ENCODE results near the gene RAB14.
A peak's percentile ranks its signal among the peaks of the same experiment; 100 is the strongest.

Gene RAB14

GRCh38 chr9:121201738-121202533 lies at the start of gene RAB14:
Gene RAB14, minus strand, starts transcription at chr9:121201869. Its CDS starts 8,457 bp downstream, at chr9:121193412.
- peak within 1 kb of the TSS; percentile 75 for H3K27ac ChIP-seq (ENCODE audit: low read depth, low read length)
- peak within 1 kb of the TSS; percentile 93 for H3K4me2 ChIP-seq (ENCODE audit: low read length)
- peaks cover 66% of the 10 kb centered on the region for H3K79me2 ChIP-seq (ENCODE audit: control insufficient read depth, low read length)
- peaks cover 19% of the 10 kb centered on the region for H4K20me1 ChIP-seq (ENCODE audit: control insufficient read depth, insufficient read depth, low read depth, low read length)
- H3K4me3 ChIP-seq (ENCODE audit: low read length) = peak within 1 kb of the TSS; percentile 80
- TF ChIP-seq EZH2phosphoT487 (IDR thresholded peaks at IDR 0.05; ENCODE audit: borderline replicate concordance, low read length) (no peak), CTCF (IDR thresholded peaks at IDR 0.05; ENCODE audit: low read depth, low read length, poor library complexity, severe bottlenecking) (peak; percentile 72)
- peaks cover 37% of the 10 kb centered on the region for H3K36me3 ChIP-seq (ENCODE audit: control insufficient read depth, low read length)
- H3F3A ChIP-seq (ENCODE audit: control insufficient read depth, insufficient read depth) = peaks cover 2% of the 10 kb centered on the region
- no peaks in the 10 kb centered on the region for H3K9me3 ChIP-seq (ENCODE audit: control insufficient read depth, insufficient read depth, low read length)
- H3K4me1 ChIP-seq (ENCODE audit: control insufficient read depth, low read length) = peaks cover 78% of the 10 kb centered on the region
- no peaks in the 10 kb centered on the region for H3K9me2 ChIP-seq (replicated peaks; ENCODE audit: control insufficient read depth, low read length)
- H3K27me3 ChIP-seq (ENCODE audit: control insufficient read depth, low read length) = no peaks in the 10 kb centered on the region

GRCh38 chr9:121249563-121249962 lies 47.9 kb upstream of the RAB14 start:
- H3K27me3 ChIP-seq (ENCODE audit: control insufficient read depth, low read length) = no peaks in the 10 kb centered on the region
- H3K79me2 ChIP-seq (ENCODE audit: control insufficient read depth, low read length) = no peaks in the 10 kb centered on the region
- no peaks in the 10 kb centered on the region for H3F3A ChIP-seq (ENCODE audit: control insufficient read depth, insufficient read depth)
- no peak overlapping the region for H3K4me2 ChIP-seq (ENCODE audit: low read length)
- peaks cover 12% of the 10 kb centered on the region for H3K4me1 ChIP-seq (ENCODE audit: control insufficient read depth, low read length)
- no peaks in the 10 kb centered on the region for H3K9me2 ChIP-seq (replicated peaks; ENCODE audit: control insufficient read depth, low read length)
- no peak for TF ChIP-seq EZH2phosphoT487 (IDR thresholded peaks at IDR 0.05; ENCODE audit: borderline replicate concordance, low read length)
- TF ChIP-seq CTCF (IDR thresholded peaks at IDR 0.05; ENCODE audit: low read depth, low read length, poor library complexity, severe bottlenecking) = no peak
- no peaks in the 10 kb centered on the region for H3K36me3 ChIP-seq (ENCODE audit: control insufficient read depth, low read length)
- H3K4me3 ChIP-seq (ENCODE audit: low read length) = no peak overlapping the region
- no peaks in the 10 kb centered on the region for H4K20me1 ChIP-seq (ENCODE audit: control insufficient read depth, insufficient read depth, low read depth, low read length)
- no peak overlapping the region for H3K27ac ChIP-seq (ENCODE audit: low read depth, low read length)
- no peaks in the 10 kb centered on the region for H3K9me3 ChIP-seq (ENCODE audit: control insufficient read depth, insufficient read depth, low read length)

- Histone ChIP-seq H3K4me2 (ENCODE audit: low read length) (no peak overlapping the region), H4K20me1 (ENCODE audit: control insufficient read depth, insufficient read depth, low read depth, low read length) (no peaks in the 10 kb centered on the region), H3K27ac (ENCODE audit: low read depth, low read length) (no peak overlapping the region), H3K9me2 (replicated peaks; ENCODE audit: control insufficient read depth, low read length) (no peaks in the 10 kb centered on the region), H3K79me2 (ENCODE audit: control insufficient read depth, low read length) (no peaks in the 10 kb centered on the region), H3K9me3 (ENCODE audit: control insufficient read depth, insufficient read depth, low read length) (0 out of 2 replicates have a peak, but pooled peaks cover 2% of the 10 kb centered on the region), H3K4me1 (ENCODE audit: control insufficient read depth, low read length) (no peaks in the 10 kb centered on the region), H3K4me3 (ENCODE audit: low read length) (no peak overlapping the region), H3K27me3 (ENCODE audit: control insufficient read depth, low read length) (no peaks in the 10 kb centered on the region), H3F3A (ENCODE audit: control insufficient read depth, insufficient read depth) (no peaks in the 10 kb centered on the region), H3K36me3 (ENCODE audit: control insufficient read depth, low read length) (no peaks in the 10 kb centered on the region)
- no peak for TF ChIP-seq CTCF (IDR thresholded peaks at IDR 0.05; ENCODE audit: low read depth, low read length, poor library complexity, severe bottlenecking)
- no peak for TF ChIP-seq EZH2phosphoT487 (IDR thresholded peaks at IDR 0.05; ENCODE audit: borderline replicate concordance, low read length)
Observed at GRCh38 chr9:121246821-121247561, 45.3 kb upstream of the RAB14 start.

Measured in DOHH2 (cell line).